Left ventricle myocardium inferior (tissue), 1 donor: ENCODE results near the gene GBF1. TPM values are rescaled to one million over a fixed set of nuclear protein-coding genes. Genes with fewer than 3 reads are reported as not detected.

Experiments used
- DNase-seq: peaks from one replicate; pipeline ENCODE4 v3.0.0-alpha.2; 2020
- H3K27ac ChIP-seq: fragments of 200-600 bp; replicated peaks from 2 replicates; pipeline ENCODE4 v1.8.0; 2021
- H3K27me3 ChIP-seq: fragments of 200-600 bp; 2 replicates; pipeline ENCODE4 v1.8.0; 2021; ENCODE audit warnings: low read depth
- H3K36me3 ChIP-seq: fragments of 200-600 bp; 2 replicates; pipeline ENCODE4 v1.8.0; 2021
- H3K4me1 ChIP-seq: fragments of 200-600 bp; 2 replicates; pipeline ENCODE4 v1.8.0; 2021
- H3K4me3 ChIP-seq: fragments of 200-600 bp; 2 replicates; pipeline ENCODE4 v1.8.0; 2021; ENCODE audit warnings: mild to moderate bottlenecking, moderate library complexity
- H3K9me3 ChIP-seq: fragments of 200-600 bp; replicated peaks from 2 replicates; pipeline ENCODE4 v1.8.0; 2021
- CTCF ChIP-seq: fragments of 200-600 bp; IDR thresholded peaks from 2 replicates; pipeline ENCODE4 v1.8.0; 2021; ENCODE audit warnings: antibody characterized with exemption, mild to moderate bottlenecking, borderline replicate concordance
- intact Hi-C: fragments of 100-400 bp; cut with micrococcal nuclease; formaldehyde crosslinking; loops from one replicate; pipeline ENCODE4 v1.11.0; 2022
- total RNA-seq: library from RNA; stranded (reverse); fragmentation: NEBNext Ultra II Directional; extraction: Animal tissue kit (Norgen Biotek cat#: 25700); gene quantifications from one replicate; pipeline ENCODE4 v1.2.1, GENCODE V29; 2021
- donor health status: DM: no; HTN: yes; CAD: no; lungs with severe emphysema.

The GBF1 gene
- total RNA-seq, 1 donor from 2014 or later = 43.2 TPM

GRCh38 chr10:102381983-102382382 is 136.7 kb downstream of the GBF1 start:
- no peaks in the 10 kb centered on the region for H3K9me3 ChIP-seq
- H3K27ac ChIP-seq = no peak overlapping the region
- H3K27me3 ChIP-seq = no peaks in the 10 kb centered on the region
- peaks cover 61% of the 10 kb centered on the region for H3K36me3 ChIP-seq
- H3K4me1 ChIP-seq = no peaks in the 10 kb centered on the region
- no peak for TF ChIP-seq CTCF
- no peak overlapping the region for H3K4me3 ChIP-seq
- intact Hi-C loops = no loop called here
- no peak for DNase-seq

- no peaks in the 10 kb centered on the region for H3K27me3 ChIP-seq
- no peak overlapping the region for H3K4me3 ChIP-seq
- no peaks in the 10 kb centered on the region for H3K9me3 ChIP-seq
- no peak for DNase-seq
- intact Hi-C loops = no loop called here
- peaks cover 52% of the 10 kb centered on the region for H3K36me3 ChIP-seq
- no peak for TF ChIP-seq CTCF
- no peak overlapping the region for H3K27ac ChIP-seq
- no peaks in the 10 kb centered on the region for H3K4me1 ChIP-seq
Observed at GRCh38 chr10:102382871-102383270, 137.5 kb downstream of the GBF1 start.

GRCh38 chr10:102384053-102384452 is 138.7 kb downstream of the GBF1 start:
- DNase-seq = no peak
- no peaks in the 10 kb centered on the region for H3K4me1 ChIP-seq
- H3K9me3 ChIP-seq = no peaks in the 10 kb centered on the region
- no peak overlapping the region for H3K27ac ChIP-seq
- H3K27me3 ChIP-seq = no peaks in the 10 kb centered on the region
- intact Hi-C loops = no loop called here
- H3K36me3 ChIP-seq = peaks cover 40% of the 10 kb centered on the region
- H3K4me3 ChIP-seq = no peak overlapping the region
- TF ChIP-seq CTCF = no peak

- no peaks in the 10 kb centered on the region for H3K4me1 ChIP-seq
- H3K4me3 ChIP-seq = no peak overlapping the region
- H3K9me3 ChIP-seq = no peaks in the 10 kb centered on the region
- no peaks in the 10 kb centered on the region for H3K27me3 ChIP-seq
- H3K27ac ChIP-seq = no peak overlapping the region
- no peak for DNase-seq
- TF ChIP-seq CTCF = no peak
- intact Hi-C loops = no loop called here
- H3K36me3 ChIP-seq = peaks cover 33% of the 10 kb centered on the region
Observed at GRCh38 chr10:102384606-102385429, 139.5 kb downstream of the GBF1 start.

GRCh38 chr10:102389894-102390293 is 144.6 kb downstream of the GBF1 start:
- Histone ChIP-seq H3K27ac (no peak overlapping the region), H3K4me1 (peaks cover 15% of the 10 kb centered on the region), H3K4me3 (no peak overlapping the region), H3K9me3 (no peaks in the 10 kb centered on the region), H3K27me3 (no peaks in the 10 kb centered on the region), H3K36me3 (no peaks in the 10 kb centered on the region)
- no peak for TF ChIP-seq CTCF
- DNase-seq = no peak
- intact Hi-C loops = loop anchor here (10.0 kb wide), 2 partner anchors 85 to 195 kb away; no protein-coding TSS in a partner anchor
